Measurements from ENCODE around the gene GRAMD1A.
"Not testable (repeated sequence)": the region's sequence is repeated elsewhere in the genome, so short reads cannot be mapped to it uniquely, and the experiment has no call there.

DNA sequence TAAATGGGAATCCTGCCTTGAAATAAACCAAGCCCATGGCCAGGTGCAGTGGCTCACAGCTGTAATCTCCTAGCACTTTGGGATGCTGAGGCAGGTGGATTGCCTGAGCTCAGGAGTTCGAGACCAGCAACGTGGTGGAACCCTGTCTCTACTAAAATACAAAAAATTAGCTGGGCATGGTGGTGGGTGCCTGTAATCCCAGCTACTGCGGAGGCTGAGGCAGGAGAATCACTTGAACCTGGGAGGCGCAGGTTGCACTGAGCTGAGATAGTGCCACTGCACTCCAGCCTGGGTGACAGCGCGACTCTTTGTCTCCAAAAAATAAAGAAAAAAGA, 5.9 kb downstream of the GRAMD1A start:
- TF ChIP-seq, protein P1, sequence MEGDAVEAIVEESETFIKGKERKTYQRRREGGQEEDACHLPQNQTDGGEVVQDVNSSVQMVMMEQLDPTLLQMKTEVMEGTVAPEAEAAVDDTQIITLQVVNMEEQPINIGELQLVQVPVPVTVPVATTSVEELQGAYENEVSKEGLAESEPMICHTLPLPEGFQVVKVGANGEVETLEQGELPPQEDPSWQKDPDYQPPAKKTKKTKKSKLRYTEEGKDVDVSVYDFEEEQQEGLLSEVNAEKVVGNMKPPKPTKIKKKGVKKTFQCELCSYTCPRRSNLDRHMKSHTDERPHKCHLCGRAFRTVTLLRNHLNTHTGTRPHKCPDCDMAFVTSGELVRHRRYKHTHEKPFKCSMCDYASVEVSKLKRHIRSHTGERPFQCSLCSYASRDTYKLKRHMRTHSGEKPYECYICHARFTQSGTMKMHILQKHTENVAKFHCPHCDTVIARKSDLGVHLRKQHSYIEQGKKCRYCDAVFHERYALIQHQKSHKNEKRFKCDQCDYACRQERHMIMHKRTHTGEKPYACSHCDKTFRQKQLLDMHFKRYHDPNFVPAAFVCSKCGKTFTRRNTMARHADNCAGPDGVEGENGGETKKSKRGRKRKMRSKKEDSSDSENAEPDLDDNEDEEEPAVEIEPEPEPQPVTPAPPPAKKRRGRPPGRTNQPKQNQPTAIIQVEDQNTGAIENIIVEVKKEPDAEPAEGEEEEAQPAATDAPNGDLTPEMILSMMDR (IDR thresholded peaks at IDR 0.05), result not testable (repeated sequence)
- not testable (repeated sequence) for TF ChIP-seq EZH2 (IDR thresholded peaks at IDR 0.05; ENCODE audit: borderline replicate concordance, insufficient read depth, low read depth, low read length, poor library complexity, severe bottlenecking)
